HL-60 (cell line): ENCODE measurements around the gene WDR49.

Experiments
- DNase-seq, 2 experiments: peaks; one replicate each; pipeline ENCODE4 v3.0.0-alpha.2; 2010 to 2020; ENCODE audit warnings: low read depth in 1 of 2, low spot score in 1 of 2
- H3K27ac ChIP-seq: fragments of 250-450 bp; sonication (Bioruptor Pico); replicated peaks from 2 replicates; pipeline ENCODE4 v1.5.1; 2020; ENCODE audit warnings: mild to moderate bottlenecking, moderate library complexity
- H3K27me3 ChIP-seq: fragments of 250-450 bp; sonication (Bioruptor Pico); 2 replicates; pipeline ENCODE4 v1.5.1; 2021; ENCODE audit warnings: mild to moderate bottlenecking, moderate library complexity; ENCODE audit not compliant: insufficient read depth, poor library complexity, severe bottlenecking
- H3K4me3 ChIP-seq: replicated peaks from 2 replicates; pipeline ENCODE4 v1.5.1; 2011; ENCODE audit warnings: mild to moderate bottlenecking, control low read depth, low read length; ENCODE audit not compliant: insufficient read depth
- CTCF ChIP-seq: IDR thresholded peaks from one replicate; pipeline ENCODE4 v1.5.1; 2011; ENCODE audit warnings: low read length, control low read depth, inconsistent platforms; ENCODE audit not compliant: insufficient read depth
- GABPA ChIP-seq: IDR thresholded peaks from 2 replicates; pipeline ENCODE4 v1.6.1; 2012; ENCODE audit warnings: low read depth
- POLR2AphosphoS5 ChIP-seq: IDR thresholded peaks from 2 replicates; pipeline ENCODE4 v1.6.1; 2012; ENCODE audit warnings: low read depth
- SPI1 ChIP-seq: IDR thresholded peaks from 2 replicates; pipeline ENCODE4 v1.6.1; 2012; ENCODE audit warnings: low read depth, mild to moderate bottlenecking, borderline replicate concordance
- TF ChIP-seq, protein P1 (sequence below): IDR thresholded peaks from 2 replicates; pipeline ENCODE4 v1.6.1; 2012; ENCODE audit warnings: low read depth; ENCODE audit not compliant: insufficient replicate concordance

WDR49 gene

GRCh38 chr3:167450675-167451074, 203.1 kb downstream of the WDR49 start:
- TF ChIP-seq GABPA = no peak
- Histone ChIP-seq H3K27me3 (no peaks in the 10 kb centered on the region), H3K27ac (no peak overlapping the region), H3K4me3 (no peak overlapping the region)
- no peak for DNase-seq

GRCh38 chr3:167450195-167450594, 203.5 kb downstream of the WDR49 start:
- no peak for TF ChIP-seq GABPA
- no peak for TF ChIP-seq SPI1
- TF ChIP-seq, protein P1, sequence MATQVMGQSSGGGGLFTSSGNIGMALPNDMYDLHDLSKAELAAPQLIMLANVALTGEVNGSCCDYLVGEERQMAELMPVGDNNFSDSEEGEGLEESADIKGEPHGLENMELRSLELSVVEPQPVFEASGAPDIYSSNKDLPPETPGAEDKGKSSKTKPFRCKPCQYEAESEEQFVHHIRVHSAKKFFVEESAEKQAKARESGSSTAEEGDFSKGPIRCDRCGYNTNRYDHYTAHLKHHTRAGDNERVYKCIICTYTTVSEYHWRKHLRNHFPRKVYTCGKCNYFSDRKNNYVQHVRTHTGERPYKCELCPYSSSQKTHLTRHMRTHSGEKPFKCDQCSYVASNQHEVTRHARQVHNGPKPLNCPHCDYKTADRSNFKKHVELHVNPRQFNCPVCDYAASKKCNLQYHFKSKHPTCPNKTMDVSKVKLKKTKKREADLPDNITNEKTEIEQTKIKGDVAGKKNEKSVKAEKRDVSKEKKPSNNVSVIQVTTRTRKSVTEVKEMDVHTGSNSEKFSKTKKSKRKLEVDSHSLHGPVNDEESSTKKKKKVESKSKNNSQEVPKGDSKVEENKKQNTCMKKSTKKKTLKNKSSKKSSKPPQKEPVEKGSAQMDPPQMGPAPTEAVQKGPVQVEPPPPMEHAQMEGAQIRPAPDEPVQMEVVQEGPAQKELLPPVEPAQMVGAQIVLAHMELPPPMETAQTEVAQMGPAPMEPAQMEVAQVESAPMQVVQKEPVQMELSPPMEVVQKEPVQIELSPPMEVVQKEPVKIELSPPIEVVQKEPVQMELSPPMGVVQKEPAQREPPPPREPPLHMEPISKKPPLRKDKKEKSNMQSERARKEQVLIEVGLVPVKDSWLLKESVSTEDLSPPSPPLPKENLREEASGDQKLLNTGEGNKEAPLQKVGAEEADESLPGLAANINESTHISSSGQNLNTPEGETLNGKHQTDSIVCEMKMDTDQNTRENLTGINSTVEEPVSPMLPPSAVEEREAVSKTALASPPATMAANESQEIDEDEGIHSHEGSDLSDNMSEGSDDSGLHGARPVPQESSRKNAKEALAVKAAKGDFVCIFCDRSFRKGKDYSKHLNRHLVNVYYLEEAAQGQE = no peak
- no peak for TF ChIP-seq CTCF
- TF ChIP-seq POLR2AphosphoS5 = no peak
- H3K4me3 ChIP-seq = no peak overlapping the region
- H3K27ac ChIP-seq = no peak overlapping the region
- DNase-seq = no peak
- no peaks in the 10 kb centered on the region for H3K27me3 ChIP-seq

- Histone ChIP-seq H3K4me3 (no peak overlapping the region), H3K27me3 (no peaks in the 10 kb centered on the region), H3K27ac (no peak overlapping the region)
- no peak for TF ChIP-seq CTCF
- TF ChIP-seq, protein P1 = no peak
- TF ChIP-seq POLR2AphosphoS5 = no peak
- TF ChIP-seq SPI1 = no peak
- TF ChIP-seq GABPA = no peak
- no peak for DNase-seq
These were observed 208.3 kb downstream of the WDR49 start for GRCh38 chr3:167445491-167445890.

- H3K27me3 ChIP-seq = no peaks in the 10 kb centered on the region
- H3K27ac ChIP-seq = no peak overlapping the region
- DNase-seq = no peak
- no peak for TF ChIP-seq SPI1
- TF ChIP-seq GABPA = no peak
- H3K4me3 ChIP-seq = no peak overlapping the region
These were observed 212.5 kb downstream of the WDR49 start for GRCh38 chr3:167441256-167441655.

GRCh38 chr3:167437428-167438139, 216.2 kb downstream of the WDR49 start:
- no peak overlapping the region for H3K4me3 ChIP-seq

More at GRCh38 chr3:167437428-167438139, 216.2 kb downstream of the WDR49 start:
- no peak overlapping the region for H3K27ac ChIP-seq
- no peaks in the 10 kb centered on the region for H3K27me3 ChIP-seq
- TF ChIP-seq GABPA = no peak
- TF ChIP-seq CTCF = no peak
- TF ChIP-seq, protein P1 = no peak
- TF ChIP-seq POLR2AphosphoS5 = no peak
- TF ChIP-seq SPI1 = no peak
- DNase-seq = no peak
